Esophagus muscularis mucosa (tissue), 4 donors: ENCODE data around the gene ADRB2. TPM values are rescaled to one million over a fixed set of nuclear protein-coding genes. Genes with fewer than 3 reads are reported as not detected.
A peak's percentile ranks its signal among the peaks of the same experiment; 100 is the strongest.

ENCODE experiments used
- DNase-seq: peaks from one replicate; pipeline ENCODE4 v3.0.0-alpha.2; 2017; ENCODE audit errors: extremely low spot score
- H3K27ac ChIP-seq, 4 donors: fragments of 200-600 bp; sonication (generic); replicated peaks in 1 of 4; 1 replicate in 3 of 4; 2 replicates in 1 of 4; pipeline ENCODE4 v1.5.1; 2016 to 2019; ENCODE audit warnings: mild to moderate bottlenecking in 1 of 4
- H3K27me3 ChIP-seq, 4 donors: fragments of 200-600 bp; sonication (generic); one replicate each; pipeline versions ENCODE4 v1.5.1 to v1.6.0; 2016 to 2019
- H3K36me3 ChIP-seq, 4 donors: fragments of 200-600 bp; sonication (generic); one replicate each; pipeline ENCODE4 v1.5.1; 2016 to 2019
- H3K4me1 ChIP-seq, 4 donors: fragments of 200-600 bp; sonication (generic); one replicate each; pipeline ENCODE4 v1.5.1; 2016 to 2019
- H3K4me3 ChIP-seq, 4 donors: fragments of 200-600 bp; sonication (generic); 1 replicate in 2 of 4; 2 replicates in 2 of 4; pipeline ENCODE4 v1.5.1; 2016 to 2019; ENCODE audit warnings: mild to moderate bottlenecking in 4 of 4, moderate library complexity in 1 of 4
- H3K9me3 ChIP-seq, 4 donors: fragments of 200-600 bp; sonication (generic); 1 replicate in 3 of 4; 2 replicates in 1 of 4; pipeline ENCODE4 v1.5.1; 2016 to 2019
- CTCF ChIP-seq, 3 experiments: fragments of 200-600 bp in 2 of 3; fragments of 450-650 bp in 1 of 3; sonication (generic) in 2 of 3; IDR thresholded peaks; one replicate each; pipeline ENCODE4 v1.5.1; 2017 to 2019; ENCODE audit warnings: antibody characterized with exemption in 3 of 3, mild to moderate bottlenecking in 2 of 3, moderate library complexity in 1 of 3
- EP300 ChIP-seq: sonication (generic); formaldehyde crosslinking; IDR thresholded peaks from one replicate; pipeline ENCODE4 v1.6.1; 2017; ENCODE audit warnings: antibody characterized with exemption
- POLR2A ChIP-seq: fragments of 450-650 bp; IDR thresholded peaks from one replicate; pipeline ENCODE4 v1.6.1; 2017; ENCODE audit warnings: antibody characterized with exemption, moderate library complexity, mild to moderate bottlenecking, low read depth
- POLR2AphosphoS5 ChIP-seq, 2 donors: sonication (generic); formaldehyde crosslinking; IDR thresholded peaks; one replicate each; pipeline ENCODE4 v1.6.1; 2017; ENCODE audit warnings: antibody characterized with exemption in 2 of 2
- WGBS: methylation state at CpG from one replicate; pipeline ENCODE4 v1.1.5; 2018; 5-methylcytosine and 5-hydroxymethylcytosine counted together
- intact Hi-C: fragments of 100-400 bp; cut with DNase I; formaldehyde crosslinking; loops from one replicate; pipeline ENCODE4 v1.15.1; 2023
- total RNA-seq, 4 donors: library from RNA; depleted of rRNA; stranded (reverse); fragments of >200 nt; gene quantifications; one replicate each; pipeline versions ENCODE4 v1.1.0 to v1.2.1, GENCODE V29; 2016

ADRB2 gene
- 1 to 10 TPM; 4.2 to 6.1 (median 4.9) TPM for total RNA-seq

GRCh38 chr5:148826053-148826738, at the start of gene ADRB2:
Gene ADRB2 (plus strand): TSS chr5:148826611. CDS start chr5:148826832, 221 bp downstream.
- H3K36me3 ChIP-seq: no peaks in the 10 kb centered on the region
- peak; percentile 98 for DNase-seq
- no peak for TF ChIP-seq EP300
- no peak for TF ChIP-seq CTCF (IDR thresholded peaks at IDR 0.05)
- TF ChIP-seq POLR2AphosphoS5 (IDR thresholded peaks at IDR 0.05): peak; percentile 96 to 99
- TF ChIP-seq POLR2A: peak; percentile 92
- H3K27me3 ChIP-seq: no peaks in the 10 kb centered on the region
- intact Hi-C loops: loop anchor here (5.0 kb wide), 1 partner anchor 171 kb away; no protein-coding TSS in a partner anchor
- H3K4me3 ChIP-seq: peak within 1 kb of the TSS; percentile 60 to 66 (median 63)
- no CpG with 5 or more reads among the region's 42 CpGs for WGBS
- H3K4me1 ChIP-seq: peaks cover 12 to 43% (median 35%) of the 10 kb centered on the region in 4 donors
- H3K9me3 ChIP-seq: no peaks in the 10 kb centered on the region
- H3K27ac ChIP-seq: peak within 1 kb of the TSS; percentile 77 to 86 (median 80)

GRCh38 chr5:148776780-148777179, 49.6 kb upstream of the ADRB2 start:
- Histone ChIP-seq H3K9me3 (no peaks in the 10 kb centered on the region), H3K27me3 (no peaks in the 10 kb centered on the region), H3K4me3 (no peak overlapping the region), H3K36me3 (no peaks in the 10 kb centered on the region), H3K4me1 (no peaks in the 10 kb centered on the region), H3K27ac (no peak overlapping the region)
- DNase-seq: no peak
- no peak for TF ChIP-seq POLR2AphosphoS5 (IDR thresholded peaks at IDR 0.05)
- no peak for TF ChIP-seq EP300
- TF ChIP-seq POLR2A: no peak
- TF ChIP-seq CTCF (IDR thresholded peaks at IDR 0.05): no peak
- intact Hi-C loops: no loop called here
- 64% methylated on average over 1 of the region's 1 CpG for WGBS

GRCh38 chr5:148778882-148779281, 47.5 kb upstream of the ADRB2 start:
- TF ChIP-seq EP300 (no peak), POLR2AphosphoS5 (IDR thresholded peaks at IDR 0.05) (no peak), CTCF (IDR thresholded peaks at IDR 0.05) (no peak), POLR2A (no peak)

GRCh38 chr5:148780711-148781110, 45.7 kb upstream of the ADRB2 start:
- no peak for TF ChIP-seq CTCF (IDR thresholded peaks at IDR 0.05)
- no peak for TF ChIP-seq POLR2A
- TF ChIP-seq POLR2AphosphoS5 (IDR thresholded peaks at IDR 0.05): no peak
- TF ChIP-seq EP300: no peak
- Histone ChIP-seq H3K4me3 (no peak overlapping the region), H3K27ac (no peak overlapping the region), H3K27me3 (no peaks in the 10 kb centered on the region), H3K9me3 (no peaks in the 10 kb centered on the region), H3K36me3 (no peaks in the 10 kb centered on the region), H3K4me1 (no peaks in the 10 kb centered on the region)
- intact Hi-C loops: no loop called here
- WGBS: 86% methylated on average over 5 of the region's 5 CpGs
- no peak for DNase-seq

More at GRCh38 chr5:148778882-148779281, 47.5 kb upstream of the ADRB2 start:
- no peak for DNase-seq
- Histone ChIP-seq H3K27me3 (no peaks in the 10 kb centered on the region), H3K36me3 (no peaks in the 10 kb centered on the region), H3K4me1 (no peaks in the 10 kb centered on the region), H3K4me3 (no peak overlapping the region), H3K9me3 (no peaks in the 10 kb centered on the region), H3K27ac (no peak overlapping the region)
- intact Hi-C loops: no loop called here

GRCh38 chr5:148781766-148782165, 44.6 kb upstream of the ADRB2 start:
- Histone ChIP-seq H3K27me3 (no peaks in the 10 kb centered on the region), H3K27ac (no peak overlapping the region), H3K4me1 (no peaks in the 10 kb centered on the region), H3K36me3 (no peaks in the 10 kb centered on the region), H3K9me3 (no peaks in the 10 kb centered on the region), H3K4me3 (no peak overlapping the region)
- intact Hi-C loops: no loop called here
- no peak for DNase-seq
- 72% methylated on average over 2 of the region's 2 CpGs for WGBS
- TF ChIP-seq CTCF (IDR thresholded peaks at IDR 0.05) (no peak), EP300 (no peak), POLR2A (no peak), POLR2AphosphoS5 (IDR thresholded peaks at IDR 0.05) (no peak)
